ENCODE results near the gene TEX51. TPM values are rescaled to one million over a fixed set of nuclear protein-coding genes. Genes with fewer than 3 reads are reported as not detected.

Gene TEX51
- total RNA-seq, 1 donor: not detected

DNA sequence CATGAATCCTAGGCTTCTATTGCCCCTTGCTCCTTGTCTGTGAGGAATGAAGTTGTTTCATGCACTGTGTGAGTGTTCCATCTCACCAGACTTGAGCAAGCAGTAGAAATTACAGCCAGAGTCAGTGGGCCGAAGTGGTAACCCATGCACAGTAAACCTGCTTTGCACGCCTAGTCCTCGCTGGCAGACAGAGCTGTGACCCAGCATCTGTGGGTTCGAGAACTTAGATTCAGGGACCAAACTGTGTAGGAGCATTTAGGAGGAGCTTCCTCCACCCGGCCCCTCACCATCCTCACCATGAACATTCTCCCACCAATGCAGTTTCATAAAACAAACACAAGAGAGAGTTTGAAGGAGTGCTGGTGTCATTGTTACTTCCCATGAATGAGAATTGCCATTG is 21.6 kb upstream of the TEX51 start:
- H3K4me3 ChIP-seq (ENCODE audit: low read depth, low read length): no peak overlapping the region
- TF ChIP-seq, protein P1, sequence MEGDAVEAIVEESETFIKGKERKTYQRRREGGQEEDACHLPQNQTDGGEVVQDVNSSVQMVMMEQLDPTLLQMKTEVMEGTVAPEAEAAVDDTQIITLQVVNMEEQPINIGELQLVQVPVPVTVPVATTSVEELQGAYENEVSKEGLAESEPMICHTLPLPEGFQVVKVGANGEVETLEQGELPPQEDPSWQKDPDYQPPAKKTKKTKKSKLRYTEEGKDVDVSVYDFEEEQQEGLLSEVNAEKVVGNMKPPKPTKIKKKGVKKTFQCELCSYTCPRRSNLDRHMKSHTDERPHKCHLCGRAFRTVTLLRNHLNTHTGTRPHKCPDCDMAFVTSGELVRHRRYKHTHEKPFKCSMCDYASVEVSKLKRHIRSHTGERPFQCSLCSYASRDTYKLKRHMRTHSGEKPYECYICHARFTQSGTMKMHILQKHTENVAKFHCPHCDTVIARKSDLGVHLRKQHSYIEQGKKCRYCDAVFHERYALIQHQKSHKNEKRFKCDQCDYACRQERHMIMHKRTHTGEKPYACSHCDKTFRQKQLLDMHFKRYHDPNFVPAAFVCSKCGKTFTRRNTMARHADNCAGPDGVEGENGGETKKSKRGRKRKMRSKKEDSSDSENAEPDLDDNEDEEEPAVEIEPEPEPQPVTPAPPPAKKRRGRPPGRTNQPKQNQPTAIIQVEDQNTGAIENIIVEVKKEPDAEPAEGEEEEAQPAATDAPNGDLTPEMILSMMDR (IDR thresholded peaks at IDR 0.05; ENCODE audit: insufficient read depth, low read length): no peak
- DNase-seq (ENCODE audit: low read depth): no peak

DNA sequence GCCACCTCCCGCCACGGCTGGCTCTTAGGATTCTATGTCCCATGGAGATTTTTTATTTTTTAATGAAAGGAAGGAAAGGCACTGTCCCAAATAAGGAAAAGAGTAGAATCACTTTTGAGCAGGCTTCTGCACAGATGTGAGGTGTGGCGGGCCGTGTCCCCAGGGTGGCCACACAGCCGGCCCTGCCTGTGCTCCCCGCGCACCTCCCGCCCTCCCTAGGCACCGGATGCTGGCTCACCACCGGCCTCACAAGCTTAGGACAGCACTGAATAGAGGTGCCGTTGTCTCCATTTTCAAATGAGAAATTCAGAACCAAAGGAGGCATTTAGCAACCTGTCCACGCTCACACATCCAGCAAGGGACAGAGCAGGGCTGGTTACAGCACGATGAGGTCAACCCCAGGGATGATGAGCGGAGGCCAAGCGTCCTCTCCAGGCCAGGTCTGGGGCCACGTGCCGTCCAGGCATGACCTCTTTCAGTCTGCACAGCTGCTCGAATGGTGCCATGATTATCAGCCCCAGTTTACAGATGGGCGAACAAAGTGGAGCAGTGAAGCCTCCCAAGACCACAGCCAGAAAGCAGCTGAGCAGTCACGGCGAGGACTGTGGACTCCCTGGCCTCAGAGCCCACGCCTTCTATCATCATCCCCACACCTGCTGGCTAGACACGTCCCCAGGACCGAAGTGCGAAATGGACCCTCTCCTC is 20.7 kb upstream of the TEX51 start:
- TF ChIP-seq, protein P1 (IDR thresholded peaks at IDR 0.05; ENCODE audit: insufficient read depth, low read length): no peak
- H3K4me3 ChIP-seq (ENCODE audit: low read depth, low read length): no peak overlapping the region
- DNase-seq (ENCODE audit: low read depth): no peak

DNA sequence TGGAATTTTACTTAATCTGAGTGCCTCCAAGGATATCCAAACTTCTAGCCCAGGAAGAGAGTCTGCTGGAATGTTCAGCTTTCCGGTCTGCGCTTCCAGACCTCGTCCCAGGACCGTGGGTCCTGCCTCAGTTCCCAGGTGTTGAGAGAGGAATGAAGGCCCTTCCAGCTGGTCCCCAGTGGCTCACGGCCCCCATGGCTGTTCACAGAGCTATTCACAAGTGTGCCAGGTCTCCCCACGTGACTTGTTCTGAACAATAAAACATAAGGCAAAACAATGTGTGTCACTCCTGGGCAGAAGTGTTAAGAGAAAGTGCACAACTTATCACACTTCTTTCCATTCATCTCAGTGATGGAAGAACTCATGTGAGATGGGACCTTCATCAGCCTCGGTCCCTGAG is 20.1 kb upstream of the TEX51 start:
- DNase-seq (ENCODE audit: low read depth): no peak
- TF ChIP-seq, protein P1 (IDR thresholded peaks at IDR 0.05; ENCODE audit: insufficient read depth, low read length): no peak
- H3K4me3 ChIP-seq (ENCODE audit: low read depth, low read length): no peak overlapping the region

DNA sequence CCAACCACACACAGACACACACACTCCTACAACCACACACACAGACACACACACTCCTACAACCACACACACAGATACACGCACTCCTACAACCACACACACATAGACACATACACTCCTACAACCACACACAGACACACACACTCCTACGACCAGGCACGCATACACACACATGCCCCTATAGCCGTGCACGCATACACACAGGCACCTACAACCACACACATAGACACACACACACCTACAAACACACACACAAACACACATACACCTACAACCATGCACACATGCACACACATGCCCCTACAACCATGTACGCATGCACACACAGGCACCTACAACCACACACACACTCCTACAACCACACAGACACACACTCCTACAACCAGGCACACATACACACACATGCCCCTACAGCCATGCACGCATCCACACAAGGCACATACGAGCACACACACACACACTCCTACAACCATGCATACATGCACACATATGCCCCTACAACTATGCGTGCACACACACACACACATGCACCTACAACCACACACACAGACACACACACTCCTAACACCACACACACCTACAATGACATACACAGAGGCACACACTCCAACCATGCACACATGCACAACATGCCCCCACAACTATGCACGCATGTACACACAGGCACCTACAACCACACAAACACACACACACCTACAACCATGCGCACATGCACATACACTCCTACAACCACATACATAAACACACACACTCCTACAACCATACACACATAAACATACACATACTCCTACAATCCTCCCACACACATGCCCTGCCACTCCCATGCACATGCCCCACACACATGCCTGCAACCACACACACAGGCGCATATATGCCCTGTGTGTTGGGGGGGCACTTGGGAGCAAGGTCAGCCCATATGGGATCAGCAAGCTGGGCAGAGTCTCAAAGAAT is 19.1 kb upstream of the TEX51 start:
- TF ChIP-seq, protein P1 (IDR thresholded peaks at IDR 0.05; ENCODE audit: insufficient read depth, low read length): no peak
- H3K4me3 ChIP-seq (ENCODE audit: low read depth, low read length): no peak overlapping the region
- no peak for DNase-seq (ENCODE audit: low read depth)

DNA sequence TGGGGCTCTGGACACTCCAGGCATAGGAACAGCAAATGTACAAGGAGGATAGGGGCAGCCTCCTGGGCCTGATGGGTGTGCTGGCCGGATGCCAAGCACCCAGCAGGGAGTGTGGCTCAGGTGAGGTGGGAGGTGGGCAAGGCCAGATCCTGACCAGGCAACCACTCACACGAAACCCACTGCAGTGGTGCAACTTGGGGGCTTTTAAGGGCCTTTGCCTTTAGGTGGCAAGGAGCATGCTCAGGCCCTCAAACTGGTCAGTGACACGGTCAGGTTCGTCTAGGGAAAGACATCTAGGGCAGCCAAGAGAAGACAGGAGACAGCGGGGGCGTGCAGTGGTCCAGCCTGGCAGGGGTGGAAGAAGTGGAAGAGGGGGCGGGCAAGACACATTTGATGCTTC is 18.4 kb upstream of the TEX51 start:
- no peak overlapping the region for H3K4me3 ChIP-seq (ENCODE audit: low read depth, low read length)
- no peak for DNase-seq (ENCODE audit: low read depth)
- TF ChIP-seq, protein P1 (IDR thresholded peaks at IDR 0.05; ENCODE audit: insufficient read depth, low read length): no peak

DNA sequence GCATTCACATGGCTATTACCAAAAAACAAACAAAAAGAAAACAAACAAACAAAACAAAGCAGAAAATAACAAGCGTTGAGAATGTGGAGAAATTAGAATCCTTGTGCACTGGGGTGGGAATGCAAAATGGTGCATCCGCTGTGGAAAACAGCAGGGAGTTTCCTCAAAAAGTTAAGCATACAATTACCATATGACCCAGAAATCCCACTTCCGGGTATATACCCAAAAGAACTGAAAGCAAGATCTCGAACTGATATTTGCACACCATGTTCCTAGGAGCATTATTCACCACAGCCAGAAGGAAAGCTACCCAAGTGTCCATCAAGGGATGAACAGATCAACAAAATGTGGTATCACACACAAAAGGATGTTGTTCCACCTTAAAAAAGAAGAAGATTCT is 17.9 kb upstream of the TEX51 start:
- no peak for DNase-seq (ENCODE audit: low read depth)
- no peak overlapping the region for H3K4me3 ChIP-seq (ENCODE audit: low read depth, low read length)
- TF ChIP-seq, protein P1 (IDR thresholded peaks at IDR 0.05; ENCODE audit: insufficient read depth, low read length): no peak

All from fibroblast of the aortic adventitia (primary cell).